Prostate gland (tissue), 2 donors: ENCODE data around the gene PSTPIP1.

Source experiments
- CTCF ChIP-seq, 4 experiments: fragments of 200-600 bp in 2 of 4; fragments of 450-650 bp in 2 of 4; sonication (generic) in 2 of 4; IDR thresholded peaks; 1 replicate in 3 of 4; 2 replicates in 1 of 4; pipeline ENCODE4 v1.5.1; 2016 to 2019; ENCODE audit warnings: antibody characterized with exemption in 4 of 4, mild to moderate bottlenecking in 2 of 4, moderate library complexity in 2 of 4
- POLR2A ChIP-seq: fragments of 450-650 bp; IDR thresholded peaks from one replicate; pipeline ENCODE4 v1.6.1; 2016; ENCODE audit warnings: antibody characterized with exemption, mild to moderate bottlenecking

- TF ChIP-seq CTCF (IDR thresholded peaks at IDR 0.05) = no peak
- no peak for TF ChIP-seq POLR2A
These were observed 7.5 kb downstream of the PSTPIP1 start for GRCh38 chr15:77002436-77002835.
